Lower leg skin (tissue), 3 donors: ENCODE data around the gene PDE8A.

Experiments
- CTCF ChIP-seq, 3 donors: fragments of 450-650 bp; IDR thresholded peaks; one replicate each; pipeline ENCODE4 v1.5.1; 2016; ENCODE audit warnings: antibody characterized with exemption in 3 of 3, mild to moderate bottlenecking in 3 of 3, moderate library complexity in 2 of 3
- POLR2A ChIP-seq, 2 donors: fragments of 450-650 bp; IDR thresholded peaks; one replicate each; pipeline ENCODE4 v1.6.1; 2016 to 2017; ENCODE audit warnings: antibody characterized with exemption in 2 of 2, mild to moderate bottlenecking in 1 of 2, moderate library complexity in 1 of 2

- TF ChIP-seq CTCF (IDR thresholded peaks at IDR 0.05) (no peak), POLR2A (IDR thresholded peaks at IDR 0.05) (no peak)
These were observed 52.6 kb downstream of the PDE8A start for GRCh38 chr15:85034276-85034675.
